GM12878 (cell line): ENCODE data around the gene MRPL42. TPM values are rescaled to one million over a fixed set of nuclear protein-coding genes. Genes with fewer than 3 reads are reported as not detected.

Experiments used
- ATAC-seq: fragments of 200-7000 bp; cut with Tn5 transposase; 3 replicates; pipeline ENCODE4 v1.9.1; 2020; ENCODE audit warnings: mild to moderate bottlenecking, moderate library complexity
- BruUV-seq: library from RNA; stranded (reverse); fragments of 400-500 nt; replicated peaks from 2 replicates; lab custom pipeline; 2021; lab: Mats Ljungman, UMichigan
- CTCF ChIA-PET: fragments of 300-600 bp; sonication (Branson Sonifier 250); formaldehyde crosslinking; extraction: SDS; loops from one replicate; lab custom pipeline; 2021; ENCODE audit warnings: inconsistent platforms; lab: Yijun Ruan, JAX
- POLR2A ChIA-PET: fragments of 350-600 bp; formaldehyde crosslinking; extraction: SDS; loops from one replicate; lab custom pipeline; 2021; ENCODE audit warnings: inconsistent platforms; lab: Charles Lee
- RAD21 ChIA-PET: fragments of 300-600 bp; sonication (Branson Sonifier 250); formaldehyde crosslinking; loops from one replicate; lab custom pipeline; 2023; ENCODE audit warnings: antibody characterized with exemption; ENCODE audit not compliant: unreplicated experiment; lab: Charles Lee
- SMC1A ChIA-PET: fragments of 300-600 bp; sonication (Branson Sonifier 250); formaldehyde crosslinking; loops from one replicate; lab custom pipeline; 2023; ENCODE audit not compliant: unreplicated experiment, uncharacterized antibody; lab: Charles Lee
- DNase-seq: peaks from one replicate; pipeline ENCODE4 v3.0.0-alpha.2; 2011; ENCODE audit warnings: low read depth, low spot score
- FAIRE-seq: peaks from 3 replicates; lab custom pipeline; 2011; peaks lifted over from hg19 to GRCh38; lab: Jason Lieb, UNC
- H2AFZ ChIP-seq: 2 replicates; pipeline ENCODE4 v1.6.0; 2011; ENCODE audit warnings: low read depth, low read length, control low read depth; ENCODE audit not compliant: control insufficient read depth
- H3K27ac ChIP-seq: 2 replicates; pipeline ENCODE4 v1.5.1; 2011; ENCODE audit warnings: control low read depth; ENCODE audit not compliant: control insufficient read depth, insufficient read depth
- H3K27me3 ChIP-seq, 2 experiments: replicated peaks in 1 of 2; 2 replicates each; pipeline versions ENCODE4 v1.6.0 to v1.6.1; 2011; ENCODE audit warnings: low read length in 1 of 2; ENCODE audit not compliant: control insufficient read depth in 2 of 2, insufficient read depth in 2 of 2
- H3K36me3 ChIP-seq, 2 experiments: 2 replicates each; pipeline ENCODE4 v1.5.1; 2011; ENCODE audit warnings: low read length in 1 of 2; ENCODE audit not compliant: control insufficient read depth in 2 of 2, insufficient read depth in 2 of 2
- H3K4me1 ChIP-seq: 2 replicates; pipeline ENCODE4 v1.6.1; 2011; ENCODE audit warnings: mild to moderate bottlenecking, low read length, moderate library complexity, mixed read lengths; ENCODE audit not compliant: control insufficient read depth, insufficient read depth
- H3K4me2 ChIP-seq: 2 replicates; pipeline ENCODE4 v1.6.0; 2011; ENCODE audit warnings: control low read depth; ENCODE audit not compliant: control insufficient read depth, insufficient read depth
- H3K4me3 ChIP-seq: fragments of 200-600 bp; sonication (generic); 2 replicates; pipeline ENCODE4 v1.5.1; 2016
- H3K79me2 ChIP-seq: 2 replicates; pipeline ENCODE4 v1.6.0; 2011; ENCODE audit warnings: low read length; ENCODE audit not compliant: control insufficient read depth, insufficient read depth
- H3K9ac ChIP-seq: 2 replicates; pipeline ENCODE4 v1.8.0; 2011; ENCODE audit warnings: low read length, control low read depth, mixed read lengths; ENCODE audit not compliant: control insufficient read depth, insufficient read depth
- H3K9me3 ChIP-seq: replicated peaks from 3 replicates; pipeline ENCODE4 v1.5.1; 2011; ENCODE audit warnings: mild to moderate bottlenecking, low read length; ENCODE audit not compliant: control insufficient read depth, insufficient read depth
- H4K20me1 ChIP-seq: 2 replicates; pipeline ENCODE4 v1.6.0; 2011; ENCODE audit not compliant: control insufficient read depth, insufficient read depth
- BCLAF1 ChIP-seq: fragments of 450-650 bp; IDR thresholded peaks from 2 replicates; pipeline ENCODE4 v1.6.1; 2017; ENCODE audit warnings: antibody characterized with exemption, mild to moderate bottlenecking, moderate library complexity
- SRF ChIP-seq, 2 experiments: IDR thresholded peaks; 2 replicates each; pipeline ENCODE4 v1.6.1; 2011; ENCODE audit warnings: low read depth in 2 of 2, low read length in 2 of 2, mild to moderate bottlenecking in 1 of 2, moderate library complexity in 1 of 2
- WGBS: methylation state at CpG from one replicate; pipeline ENCODE4 v1.1.6; 2016; ENCODE audit warnings: low lambda C conversion rate; ENCODE audit not compliant: insufficient replicate concordance, insufficient coverage; ENCODE audit errors: missing lambda C conversion rate; 5-methylcytosine and 5-hydroxymethylcytosine counted together
- in situ Hi-C: fragments of 300-500 bp; cut with MboI; formaldehyde crosslinking; loops from 9 replicates; pipeline ENCODE4 v1.14.3; 2018; ENCODE audit warnings: mixed read lengths
- intact Hi-C: fragments of 100-400 bp; cut with micrococcal nuclease; formaldehyde crosslinking; loops from one replicate; pipeline ENCODE4 v1.14.2; 2022; ENCODE audit not compliant: unreplicated experiment
- polyA plus RNA-seq, 11 experiments: library from polyadenylated mRNA; depleted of rRNA in 4 of 11; unstranded in 6 of 11; stranded (reverse) in 5 of 11; fragments of >200 nt; fragmentation: Nextera tagmentation in 4 of 11; fragmentation: Illumina TruSeq in 1 of 11; extraction: Ambion mirVana in 4 of 11; extraction: Trizol in 1 of 11; gene quantifications; 1 replicate in 1 of 11; 2 replicates in 10 of 11; pipeline versions ENCODE4 v1.2.1 to v1.2.3, GENCODE V29; 2011 to 2016; ENCODE audit warnings: inconsistent platforms in 2 of 11, missing spikeins in 2 of 11, low read depth in 1 of 11
- total RNA-seq, 4 experiments: library from RNA; depleted of rRNA in 3 of 4; stranded (reverse); fragments of >200 nt in 3 of 4; fragmentation: Illumina TruSeq in 1 of 4; extraction: Trizol in 1 of 4; gene quantifications; 2 replicates each; pipeline versions ENCODE4 v1.2.1 to v1.2.3, GENCODE V29; 2013 to 2021
- TF ChIP-seq, protein P1 (sequence below): fragments of 450-650 bp; conservative IDR thresholded peaks from 2 replicates; pipeline ENCODE4 v1.6.1; 2017; ENCODE audit warnings: mild to moderate bottlenecking, moderate library complexity

MRPL42 gene
- total and polyA plus RNA-seq, 10 of the 15 experiments (the other 5 are each of a cell fraction or from before 2014, with no cell fraction given) = 65.1 to 427 (median 126) TPM

DNA sequence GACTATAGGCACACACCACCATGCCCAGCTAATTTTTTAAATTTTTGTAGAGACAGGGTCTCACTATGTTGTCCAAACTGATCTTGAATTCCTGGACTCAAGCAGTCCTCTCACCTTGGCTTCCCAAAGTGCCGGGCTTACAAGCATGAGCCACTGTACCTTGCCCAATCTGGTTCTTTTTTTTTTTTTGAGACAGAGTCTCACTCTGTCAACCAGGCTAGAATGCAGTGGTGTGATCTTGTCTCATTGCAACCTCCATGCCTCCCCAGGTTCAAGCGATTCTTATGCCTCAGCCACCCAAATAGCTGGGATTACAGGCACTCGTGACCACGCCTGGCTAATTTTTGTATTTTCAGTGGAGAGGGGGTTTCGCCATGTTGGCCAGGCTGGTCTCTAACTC lies 15.4 kb downstream of the MRPL42 start:
- CTCF ChIA-PET = interaction anchor here (1.3 kb wide), 1 partner anchor 12 kb away, joined by 4 read pairs; no protein-coding TSS in a partner anchor
- RAD21 ChIA-PET = no interaction called here

More for the DNA sequence above, 15.4 kb downstream of the MRPL42 start:
- POLR2A ChIA-PET = no interaction called here
- Histone ChIP-seq H3K36me3 (peaks cover 7 to 24% of the 10 kb centered on the region in 2 experiments), H3K9ac (no peak overlapping the region), H3K79me2 (no peaks in the 10 kb centered on the region), H3K4me1 (no peaks in the 10 kb centered on the region), H3K27me3 (no peaks in the 10 kb centered on the region), H3K4me3 (no peak overlapping the region)
- in situ Hi-C loops = no loop called here
- ATAC-seq (no peak), FAIRE-seq (no peak), DNase-seq (no peak)
- TF ChIP-seq SRF (IDR thresholded peaks at IDR 0.05; ENCODE audit: low read depth in 2 of 2, low read length in 2 of 2) (no peak), BCLAF1 (no peak)
- TF ChIP-seq, protein P1, sequence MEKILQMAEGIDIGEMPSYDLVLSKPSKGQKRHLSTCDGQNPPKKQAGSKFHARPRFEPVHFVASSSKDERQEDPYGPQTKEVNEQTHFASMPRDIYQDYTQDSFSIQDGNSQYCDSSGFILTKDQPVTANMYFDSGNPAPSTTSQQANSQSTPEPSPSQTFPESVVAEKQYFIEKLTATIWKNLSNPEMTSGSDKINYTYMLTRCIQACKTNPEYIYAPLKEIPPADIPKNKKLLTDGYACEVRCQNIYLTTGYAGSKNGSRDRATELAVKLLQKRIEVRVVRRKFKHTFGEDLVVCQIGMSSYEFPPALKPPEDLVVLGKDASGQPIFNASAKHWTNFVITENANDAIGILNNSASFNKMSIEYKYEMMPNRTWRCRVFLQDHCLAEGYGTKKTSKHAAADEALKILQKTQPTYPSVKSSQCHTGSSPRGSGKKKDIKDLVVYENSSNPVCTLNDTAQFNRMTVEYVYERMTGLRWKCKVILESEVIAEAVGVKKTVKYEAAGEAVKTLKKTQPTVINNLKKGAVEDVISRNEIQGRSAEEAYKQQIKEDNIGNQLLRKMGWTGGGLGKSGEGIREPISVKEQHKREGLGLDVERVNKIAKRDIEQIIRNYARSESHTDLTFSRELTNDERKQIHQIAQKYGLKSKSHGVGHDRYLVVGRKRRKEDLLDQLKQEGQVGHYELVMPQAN = no peak
- TF ChIP-seq, all 136 proteins: peak for 0
- Histone ChIP-seq H3K4me2 (no peak overlapping the region), H3K9me3 (no peaks in the 10 kb centered on the region), H4K20me1 (no peaks in the 10 kb centered on the region), H3K27ac (no peak overlapping the region), H2AFZ (no peak overlapping the region)
- intact Hi-C loops = no loop called here
- BruUV-seq = no TSS peak
- SMC1A ChIA-PET = interaction anchor here (0.8 to 1.7 kb wide), 2 partner anchors 10 to 548 kb away, joined by 3 to 5 read pairs; no protein-coding TSS in a partner anchor
- WGBS = 95% methylated on average over 5 of the region's 5 CpGs
